SKM-1 treated with dmso at 0.1 percent for 144 hours (cell line): ENCODE results near the gene NUCKS1.
A peak's percentile ranks its signal among the peaks of the same experiment; 100 is the strongest.

Experiments used
- DNase-seq: peaks from one replicate; lab custom pipeline; 2025; ENCODE audit not compliant: unreplicated experiment; lab: John Stamatoyannopoulos, UW

Gene NUCKS1

GRCh38 chr1:205670611-205671430 lies 79.2 kb downstream of the NUCKS1 start:
- DNase-seq, result no peak

GRCh38 chr1:205670150-205670446 lies 79.9 kb downstream of the NUCKS1 start:
- DNase-seq, result no peak

GRCh38 chr1:205669341-205670149 lies 80.4 kb downstream of the NUCKS1 start:
- no peak for DNase-seq

GRCh38 chr1:205668951-205669340 lies 81.0 kb downstream of the NUCKS1 start:
- no peak for DNase-seq

- no peak for DNase-seq
Observed at GRCh38 chr1:205667909-205668643, 81.9 kb downstream of the NUCKS1 start.

GRCh38 chr1:205666372-205667166 lies 83.4 kb downstream of the NUCKS1 start:
- DNase-seq, result no peak

- peak; percentile 36 for DNase-seq
Observed at GRCh38 chr1:205665201-205666045, 84.6 kb downstream of the NUCKS1 start.

- no peak for DNase-seq
Observed at GRCh38 chr1:205664399-205665017, 85.5 kb downstream of the NUCKS1 start.

- no peak for DNase-seq
Observed at GRCh38 chr1:205663286-205663936, 86.6 kb downstream of the NUCKS1 start.
